ENCODE results near the gene PRADC1. TPM values are rescaled to one million over a fixed set of nuclear protein-coding genes. Genes with fewer than 3 reads are reported as not detected.

Gene PRADC1
- total RNA-seq, 2 donors from 2014 or later, result 40.2 to 51.9 TPM

DNA sequence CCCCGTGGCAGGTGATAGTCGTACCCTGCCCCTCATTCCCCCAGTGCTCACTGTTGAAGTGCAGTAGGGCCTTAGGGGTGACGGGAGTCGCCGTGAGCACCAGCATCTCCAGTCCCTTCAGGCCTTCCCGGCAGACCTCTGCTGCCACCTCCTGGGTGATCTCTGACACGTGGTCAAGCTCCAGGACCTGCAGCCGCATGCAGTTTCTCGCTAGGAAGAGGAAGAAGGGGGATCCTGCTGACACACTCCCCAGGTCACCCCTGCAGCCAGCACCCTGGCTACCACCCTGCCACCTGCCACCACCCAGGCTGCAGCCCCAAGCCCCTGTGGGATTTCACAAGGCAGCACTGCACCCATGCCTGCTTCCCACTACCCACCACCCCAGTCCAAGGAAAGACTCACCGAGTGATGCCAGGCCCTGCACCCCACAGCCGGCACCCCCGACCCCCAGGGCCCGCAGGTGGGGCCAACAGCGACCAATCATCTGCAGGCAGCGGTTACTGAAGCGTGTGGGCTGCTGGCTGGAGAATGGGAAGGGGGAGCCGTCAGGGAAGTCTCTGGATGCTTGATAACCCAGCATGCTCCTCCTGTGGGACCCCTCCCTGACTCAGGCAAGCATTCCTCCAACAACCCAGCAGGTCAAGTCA is 27.4 kb upstream of the PRADC1 start:
- ATAC-seq (peak; percentile 78), DNase-seq (peak in 1 of 2 donors; percentile 53)
- intact Hi-C loops (cut with DNase I, micrococcal nuclease), result no loop called here

DNA sequence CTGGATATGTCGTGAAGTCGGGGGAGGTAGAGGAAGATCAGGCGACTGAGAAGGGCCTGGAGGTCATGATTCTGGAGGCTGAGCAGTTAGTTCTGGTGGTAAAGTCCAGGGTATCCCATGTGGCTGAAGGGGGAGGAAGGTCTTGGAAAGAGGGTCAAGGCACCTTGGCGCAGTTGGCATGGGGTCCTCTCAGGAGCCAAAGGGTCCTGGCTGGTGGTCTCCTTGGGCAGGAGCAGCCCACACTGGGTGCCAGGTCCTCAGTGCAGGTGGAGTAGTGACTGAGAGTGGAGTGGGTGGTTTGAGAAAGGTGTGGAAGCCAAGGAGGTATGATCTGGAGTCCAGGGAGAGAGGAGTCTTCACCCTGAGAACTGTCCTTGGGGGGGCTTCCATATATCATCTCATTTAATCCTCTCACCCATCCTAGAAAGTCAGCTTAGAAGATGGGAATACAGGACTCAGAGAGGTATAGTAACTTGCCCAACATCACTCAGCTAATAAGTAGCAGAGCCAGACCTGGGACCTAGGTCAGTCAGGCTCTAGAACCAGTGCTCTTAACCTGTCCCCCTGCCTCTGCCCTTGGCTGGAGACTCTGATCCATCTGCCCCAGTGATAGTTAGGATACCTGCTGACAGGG is 26.8 kb upstream of the PRADC1 start:
- intact Hi-C loops (cut with DNase I, micrococcal nuclease), result no loop called here
- no peak for ATAC-seq
- DNase-seq, result no peak

DNA sequence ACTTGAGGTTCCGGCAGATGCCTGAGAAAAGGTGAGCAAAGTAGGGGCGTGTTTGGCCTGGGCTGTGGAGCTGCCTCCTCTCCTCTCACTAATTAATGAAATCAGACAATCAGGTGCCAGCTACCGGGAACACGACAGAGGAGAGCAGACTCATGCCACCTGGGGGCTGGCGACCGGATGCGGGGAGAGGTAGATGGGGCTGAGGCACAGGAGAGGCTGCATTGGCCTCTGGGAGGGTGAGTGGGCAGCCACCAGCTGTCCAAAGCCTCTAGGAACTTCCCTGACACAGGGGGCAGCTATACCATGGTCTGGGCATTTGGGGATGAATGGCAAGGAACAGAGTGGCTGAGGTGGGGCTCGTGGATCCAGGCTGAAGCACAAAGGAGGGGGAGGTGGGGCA is 26.2 kb upstream of the PRADC1 start:
- ATAC-seq, result no peak
- intact Hi-C loops (cut with DNase I, micrococcal nuclease), result no loop called here
- DNase-seq, result no peak

DNA sequence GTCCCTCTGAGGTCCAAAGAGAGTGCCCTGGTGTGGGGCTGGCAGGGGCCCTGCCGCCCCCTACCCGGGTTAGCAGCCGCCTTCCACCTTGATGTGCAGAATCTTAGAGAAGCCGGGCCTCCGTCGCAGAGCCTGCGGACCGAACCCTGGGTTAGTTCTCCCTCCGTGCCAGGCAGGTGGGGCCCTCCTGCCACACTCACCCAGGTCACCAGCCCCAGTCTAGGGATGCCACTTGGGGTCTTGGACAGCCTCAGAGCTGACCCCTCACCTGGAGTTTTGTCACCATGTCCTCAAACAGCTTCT is 25.8 kb upstream of the PRADC1 start:
- DNase-seq (no peak), ATAC-seq (no peak)
- intact Hi-C loops (cut with DNase I, micrococcal nuclease), result no loop called here

DNA sequence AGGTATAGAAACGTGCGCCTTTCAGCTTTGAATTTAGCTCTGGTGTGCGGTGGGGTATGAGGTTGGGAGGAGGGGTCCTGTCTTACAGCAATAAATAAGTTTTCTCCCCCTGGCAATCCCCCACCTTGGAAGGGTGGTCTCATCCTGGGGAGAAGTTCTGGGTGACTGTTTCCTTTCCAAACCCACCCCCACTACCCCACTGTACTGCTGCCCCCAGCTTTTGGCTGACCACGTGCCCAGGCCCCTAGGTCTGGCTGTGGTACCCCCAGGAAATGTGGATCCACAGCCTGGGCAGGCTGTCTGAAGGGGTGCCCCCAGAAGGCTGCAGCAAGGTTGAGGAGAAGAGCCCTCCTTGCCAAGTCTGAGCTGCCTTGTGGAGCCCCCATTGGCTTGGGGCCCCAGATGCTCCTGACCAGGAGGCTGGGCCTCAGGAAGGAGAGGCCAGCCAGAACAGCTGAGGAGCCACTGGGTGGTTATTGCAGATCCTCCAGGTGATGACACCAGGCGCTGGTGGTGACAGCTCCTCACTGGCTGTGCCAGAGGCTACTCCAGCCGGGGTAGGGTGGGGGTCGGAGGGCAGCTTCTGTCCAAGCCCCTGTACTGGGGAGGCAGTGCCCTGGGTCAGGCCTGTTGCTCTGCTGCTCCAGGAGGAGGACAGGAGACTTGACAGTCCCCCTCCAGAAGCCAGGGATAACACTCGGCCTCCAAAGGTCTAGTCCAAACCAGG is 25.3 kb upstream of the PRADC1 start:
- intact Hi-C loops (cut with DNase I, micrococcal nuclease), result no loop called here
- DNase-seq (no peak), ATAC-seq (no peak)

DNA sequence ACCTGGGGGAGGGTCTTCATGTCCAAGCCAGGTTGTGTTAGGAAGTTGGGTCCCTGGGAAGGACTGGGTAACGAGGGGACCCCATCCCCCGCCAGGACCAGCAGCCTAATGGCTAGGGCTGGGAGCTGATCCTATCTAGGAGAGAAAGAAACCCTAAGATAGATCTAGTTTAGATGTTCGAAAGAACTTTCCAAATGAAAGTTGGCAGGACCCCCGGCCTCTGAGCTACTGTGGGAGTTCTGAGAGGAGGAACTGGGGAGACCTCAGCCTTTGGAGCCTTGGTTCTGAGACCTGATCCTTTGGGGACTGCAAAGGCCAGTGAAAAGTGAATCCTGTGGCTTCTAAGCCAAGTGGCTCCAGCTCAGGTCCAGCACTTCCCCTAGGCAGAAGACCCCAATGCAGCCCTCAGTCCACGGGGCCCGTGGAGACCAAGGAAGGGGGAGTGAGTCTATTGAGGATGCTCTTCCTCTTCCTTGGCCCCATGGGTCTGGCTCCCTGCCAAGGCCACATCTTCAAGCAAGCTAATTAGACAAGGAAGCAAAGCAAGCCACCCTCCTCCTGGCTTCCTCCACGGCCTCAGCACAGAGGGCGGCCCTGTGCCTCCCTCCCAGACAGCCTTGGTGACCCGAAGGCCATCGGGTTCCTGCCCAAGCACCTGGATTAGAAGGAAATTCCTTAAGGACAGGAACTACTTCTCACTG is 24.5 kb upstream of the PRADC1 start:
- peak; percentile 26 for ATAC-seq
- intact Hi-C loops (cut with DNase I, micrococcal nuclease), result no loop called here
- peak in 1 of 2 donors; percentile 56 for DNase-seq

DNA sequence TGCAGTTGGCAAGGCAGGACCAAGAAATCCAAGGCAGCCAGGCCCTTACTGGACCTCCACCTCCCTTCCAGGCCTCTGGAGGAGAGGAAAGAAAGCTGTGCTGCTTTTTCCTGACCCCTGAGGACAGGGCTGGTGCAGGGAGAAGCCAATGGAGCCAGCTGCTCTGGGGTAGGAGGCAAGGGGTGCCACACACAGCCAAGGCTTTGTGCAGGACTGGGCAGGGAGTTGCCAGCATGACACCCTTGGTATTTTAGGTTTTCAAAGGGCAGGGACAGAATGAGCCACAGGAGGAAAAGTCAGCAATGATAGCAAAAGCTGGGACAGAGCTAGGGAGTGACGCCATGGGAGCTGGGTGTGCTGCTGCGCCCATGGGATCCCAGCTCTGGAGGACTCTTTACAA is 24.0 kb upstream of the PRADC1 start:
- ATAC-seq, result no peak
- DNase-seq, result no peak
- intact Hi-C loops (cut with DNase I, micrococcal nuclease), result no loop called here

DNA sequence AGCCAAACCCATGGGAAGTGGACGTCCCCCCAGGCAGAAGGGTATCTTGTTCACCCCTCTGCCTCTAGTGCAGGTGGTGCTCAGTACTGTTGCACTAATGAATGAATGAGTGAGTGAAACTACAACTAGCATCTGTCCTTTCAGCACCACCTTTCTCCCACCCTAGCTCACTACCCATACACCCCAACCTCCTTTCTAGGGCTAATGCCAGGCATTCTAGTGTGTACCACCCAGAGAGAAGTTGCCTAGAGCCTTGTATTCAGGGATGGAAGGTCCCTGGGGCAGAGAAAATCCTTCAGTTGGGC is 23.5 kb upstream of the PRADC1 start:
- no peak for ATAC-seq
- intact Hi-C loops (cut with DNase I, micrococcal nuclease), result no loop called here
- DNase-seq, result no peak

DNA sequence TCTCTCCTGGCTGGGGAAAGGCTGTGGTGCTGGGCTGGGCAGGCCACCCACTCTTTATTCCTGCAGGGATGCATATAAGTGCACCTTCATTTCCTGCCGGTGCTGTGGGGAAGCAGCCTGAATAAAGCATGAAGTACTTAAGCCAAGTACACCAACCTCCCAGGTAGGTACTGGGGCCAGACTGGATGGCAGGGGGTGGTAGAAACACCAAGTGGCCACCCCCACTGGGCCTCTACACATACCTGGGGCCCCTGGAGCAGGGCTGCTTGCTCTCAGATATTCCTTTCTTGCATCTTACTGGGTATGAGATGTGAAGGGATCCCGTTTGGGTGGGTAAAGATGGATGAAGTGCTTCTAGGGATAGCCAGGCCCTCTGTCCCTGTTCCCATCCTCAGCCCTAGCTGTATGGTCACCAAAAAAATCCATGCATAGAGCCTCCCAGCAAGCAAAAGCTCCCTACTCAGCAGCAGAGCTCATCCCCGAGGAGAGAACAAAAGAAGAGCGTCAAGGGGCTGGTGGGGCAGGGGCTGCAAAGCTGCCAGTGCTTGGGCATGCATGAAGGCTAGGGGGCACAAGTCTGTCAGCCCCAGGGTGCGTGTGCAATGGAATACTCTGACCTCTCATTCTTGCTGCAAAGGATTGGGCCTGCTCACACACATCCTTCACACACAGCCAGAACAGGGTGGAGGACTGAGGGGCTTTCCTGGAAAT is 23.0 kb upstream of the PRADC1 start:
- no peak for ATAC-seq
- intact Hi-C loops (cut with DNase I, micrococcal nuclease), result no loop called here
- no peak for DNase-seq

DNA sequence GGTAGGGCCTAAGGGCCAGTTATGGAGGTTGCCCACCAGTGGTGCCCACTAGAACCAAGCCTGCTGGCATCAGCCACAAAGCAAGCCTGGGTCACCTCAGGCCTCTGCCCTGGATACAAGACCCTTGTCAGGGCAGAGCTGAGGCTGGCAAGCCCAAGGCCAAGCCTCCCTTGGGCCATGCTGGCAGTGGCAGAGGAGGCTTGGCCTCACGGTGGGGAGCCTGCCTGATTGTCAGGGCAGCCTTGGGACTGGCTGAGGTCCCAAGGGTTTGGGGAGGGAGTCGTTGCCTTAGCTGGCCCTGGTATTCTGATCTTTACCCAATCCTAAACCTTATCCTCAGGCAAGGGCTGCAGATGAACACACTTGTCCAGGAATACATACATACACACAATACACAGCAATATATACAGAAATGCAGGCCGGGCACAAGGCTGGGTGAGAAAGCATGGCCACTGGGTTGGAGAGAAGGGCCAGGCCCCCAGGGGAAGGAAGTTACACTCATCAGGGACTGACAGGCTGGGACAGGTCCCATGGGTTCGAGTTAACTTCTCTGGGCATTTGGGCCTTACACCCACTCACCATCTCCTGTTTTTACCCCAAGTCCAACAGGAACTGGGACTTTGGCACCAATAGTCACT is 22.1 kb upstream of the PRADC1 start:
- DNase-seq (no peak), ATAC-seq (no peak)
- intact Hi-C loops (cut with DNase I, micrococcal nuclease), result no loop called here

DNA sequence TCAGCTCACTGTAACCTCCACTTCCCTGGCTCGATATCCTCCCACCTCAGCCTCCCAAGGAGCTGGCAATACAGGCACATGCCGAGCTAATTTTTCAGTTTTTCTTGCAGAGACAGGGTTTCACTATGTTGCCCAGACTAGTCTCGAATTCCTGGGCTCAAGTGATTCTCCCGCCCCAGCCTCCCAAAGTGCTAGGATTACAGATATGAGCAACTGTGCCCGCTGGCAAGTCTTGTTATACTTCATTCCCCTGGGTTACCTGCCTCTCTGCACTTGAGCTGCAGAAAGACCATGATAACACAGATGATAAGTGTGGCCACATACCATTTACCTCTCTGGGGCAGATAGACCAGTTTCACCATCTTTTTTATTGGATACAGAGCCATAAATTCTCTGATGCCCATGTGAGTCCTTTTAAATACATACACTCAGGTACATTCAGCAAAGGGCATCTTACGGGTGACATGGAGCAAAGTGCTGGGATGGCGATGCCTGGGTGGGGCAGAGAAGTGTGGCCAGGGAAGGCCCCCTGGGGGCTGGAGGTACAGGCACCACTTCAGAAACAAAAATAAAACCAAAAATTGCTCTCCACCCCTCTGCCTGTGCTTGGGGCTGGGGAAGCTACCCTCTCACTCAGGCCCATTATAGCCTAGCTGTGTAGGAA is 21.4 kb upstream of the PRADC1 start:
- ATAC-seq (no peak), DNase-seq (no peak)
- intact Hi-C loops (cut with DNase I, micrococcal nuclease), result no loop called here

DNA sequence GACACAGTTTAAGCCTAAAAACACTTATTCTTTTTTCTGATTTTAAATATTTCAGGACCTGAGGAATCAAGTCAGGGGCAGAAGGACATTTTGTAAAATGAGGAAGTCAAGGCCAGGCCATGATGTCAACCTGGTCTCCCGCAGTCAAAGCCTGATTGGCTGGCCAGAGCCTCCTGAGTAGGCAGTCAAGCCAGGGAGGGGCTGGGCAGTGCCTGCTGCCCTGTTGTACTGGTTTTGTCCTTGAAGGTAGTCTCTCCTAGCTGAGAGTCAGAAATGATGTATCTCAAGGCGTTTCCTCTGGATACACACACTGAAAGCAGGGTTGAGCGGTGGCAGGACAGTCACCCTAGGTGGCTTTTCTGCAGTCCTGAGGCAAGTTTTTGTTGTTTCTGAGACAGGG is 20.9 kb upstream of the PRADC1 start:
- intact Hi-C loops (cut with DNase I, micrococcal nuclease), result no loop called here
- peak; percentile 36 for ATAC-seq
- DNase-seq, result no peak

DNA sequence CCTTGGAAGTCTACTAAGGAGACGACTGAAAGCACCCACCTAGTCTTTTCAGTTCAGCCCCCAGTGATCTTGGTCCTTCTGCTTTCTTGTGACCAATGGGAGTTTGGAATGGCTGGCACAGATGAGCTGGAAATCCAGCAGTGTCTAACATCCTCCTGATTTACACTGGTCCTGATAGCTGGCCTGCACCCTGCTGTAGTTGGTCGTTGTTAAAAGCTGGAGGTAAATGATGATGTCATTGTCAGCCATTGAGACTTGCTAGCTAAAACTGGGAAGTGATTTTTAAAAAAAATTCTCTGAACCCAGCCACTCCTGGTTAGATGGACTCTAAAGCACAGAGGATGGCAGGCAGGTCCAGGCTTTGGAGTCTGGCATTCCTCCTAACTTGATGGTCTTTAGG is 20.4 kb upstream of the PRADC1 start:
- intact Hi-C loops (cut with DNase I, micrococcal nuclease), result no loop called here
- no peak for DNase-seq
- ATAC-seq, result no peak

DNA sequence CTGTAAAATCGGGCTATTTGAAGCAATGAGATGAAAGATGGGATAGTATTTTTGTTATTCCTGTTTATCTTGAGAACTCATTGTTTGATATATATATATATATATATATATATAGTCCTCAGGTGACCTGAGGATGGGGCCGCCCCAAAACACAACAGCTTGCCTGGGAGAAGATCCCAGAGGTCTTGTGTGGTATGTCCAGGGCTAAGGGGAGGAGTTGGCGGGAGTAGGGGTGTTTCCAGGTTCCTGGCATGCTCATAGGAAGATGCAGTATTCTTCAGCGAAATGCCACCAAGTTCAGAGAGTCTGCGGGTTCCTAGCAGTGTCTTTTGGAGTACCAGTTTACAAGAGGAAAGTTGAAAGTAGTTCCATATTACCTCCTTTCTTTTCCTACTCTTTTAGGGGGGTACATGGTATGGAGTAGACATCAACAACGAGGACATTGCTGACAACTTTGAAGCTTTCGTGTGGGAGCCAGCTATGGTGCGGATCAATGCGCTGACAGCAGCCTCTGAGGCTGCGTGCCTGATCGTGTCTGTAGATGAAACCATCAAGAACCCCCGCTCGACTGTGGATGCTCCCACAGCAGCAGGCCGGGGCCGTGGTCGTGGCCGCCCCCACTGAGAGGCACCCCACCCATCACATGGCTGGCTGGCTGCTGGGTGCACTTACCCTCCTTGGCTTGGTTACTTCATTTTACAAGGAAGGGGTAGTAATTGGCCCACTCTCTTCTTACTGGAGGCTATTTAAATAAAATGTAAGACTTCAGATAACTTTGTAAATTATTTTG is 19.4 kb upstream of the PRADC1 start:
- ATAC-seq (no peak), DNase-seq (no peak)
- intact Hi-C loops (cut with DNase I, micrococcal nuclease), result no loop called here

DNA sequence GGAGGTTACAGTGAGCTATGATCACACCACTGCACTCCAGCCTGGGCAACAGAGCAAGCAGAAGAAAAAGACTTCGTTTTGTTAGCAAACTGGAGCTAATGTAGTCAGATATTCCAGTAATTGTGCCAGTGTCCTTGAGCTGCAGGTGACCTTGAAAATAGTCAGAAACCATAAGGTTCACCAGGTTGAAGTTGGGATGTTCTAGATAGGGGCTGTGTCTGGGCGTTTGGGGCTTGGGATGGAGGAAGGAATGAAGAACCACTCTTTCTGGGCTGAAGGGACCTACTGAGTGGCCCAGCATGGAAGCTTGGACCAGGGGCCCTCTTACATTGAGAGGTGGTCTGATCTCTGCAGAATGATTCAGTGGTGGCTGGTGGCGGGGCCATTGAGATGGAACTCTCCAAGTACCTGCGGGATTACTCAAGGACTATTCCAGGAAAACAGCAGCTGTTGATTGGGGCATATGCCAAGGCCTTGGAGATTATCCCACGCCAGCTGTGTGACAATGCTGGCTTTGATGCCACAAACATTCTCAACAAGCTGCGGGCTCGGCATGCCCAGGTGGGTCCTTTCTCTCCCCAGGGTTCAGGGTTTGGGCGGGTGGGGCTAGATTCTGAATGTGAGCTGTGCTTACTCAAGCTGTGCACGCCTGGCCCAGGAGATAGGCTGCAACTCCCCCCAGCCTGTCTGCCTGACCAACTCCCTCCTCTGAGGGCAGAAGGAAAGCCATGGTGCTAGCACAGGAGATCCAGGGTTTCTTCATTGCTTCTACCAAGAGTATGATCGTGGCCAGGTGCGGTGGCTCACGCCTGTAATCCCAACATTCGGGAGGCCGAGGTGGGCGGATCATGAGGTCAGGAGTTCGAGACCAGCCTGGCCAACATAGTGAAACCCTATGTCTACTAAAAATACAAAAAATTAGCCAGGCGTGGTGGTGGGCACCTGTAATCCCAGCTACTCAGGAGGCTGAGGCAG is 18.1 kb upstream of the PRADC1 start:
- intact Hi-C loops (cut with DNase I, micrococcal nuclease), result no loop called here
- no peak for ATAC-seq
- no peak for DNase-seq

DNA sequence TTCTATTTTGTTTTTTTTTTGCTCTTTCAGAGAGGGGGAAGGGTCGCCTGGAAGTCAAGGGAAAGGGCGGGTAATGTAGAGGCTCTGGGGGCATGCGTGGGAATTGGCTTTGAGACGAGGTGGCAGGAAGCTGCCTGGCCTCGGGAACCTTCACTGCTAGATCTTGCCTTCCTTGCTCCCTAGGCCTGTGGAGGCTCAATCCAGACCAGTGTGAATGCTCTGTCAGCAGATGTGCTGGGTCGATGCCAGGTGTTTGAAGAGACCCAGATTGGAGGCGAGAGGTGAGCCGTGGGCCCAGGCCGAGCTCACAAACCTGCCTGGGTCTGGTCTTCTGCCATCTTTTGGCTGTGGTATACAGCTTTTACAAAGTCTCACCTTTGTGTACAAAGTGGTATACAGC is 16.6 kb upstream of the PRADC1 start:
- ATAC-seq, result no peak
- DNase-seq, result no peak
- intact Hi-C loops (cut with DNase I, micrococcal nuclease), result no loop called here

DNA sequence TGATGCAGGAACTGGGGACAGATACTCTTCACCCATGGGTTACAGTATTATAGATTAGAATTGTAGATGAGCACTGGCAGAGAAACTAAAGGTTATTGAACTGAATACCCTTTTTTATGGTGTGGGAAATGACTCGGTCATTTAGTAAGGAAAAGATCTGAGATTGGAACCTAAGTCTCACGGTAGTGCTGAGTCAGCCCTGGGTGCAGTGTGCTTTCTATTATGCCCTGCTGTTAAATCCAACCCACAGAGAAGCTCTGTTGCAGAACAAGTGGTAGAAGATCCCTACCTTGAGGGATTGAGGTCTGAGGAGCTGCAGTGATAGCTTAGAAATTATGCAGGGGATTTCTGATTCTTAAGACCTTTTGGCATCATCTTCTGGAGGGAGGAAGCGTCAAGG is 13.8 kb upstream of the PRADC1 start:
- ATAC-seq, result no peak
- intact Hi-C loops (cut with DNase I, micrococcal nuclease), result no loop called here
- no peak for DNase-seq
